Smooth muscle cell (in vitro differentiated cells): ENCODE results near the gene FBXO34. TPM values are rescaled to one million over a fixed set of nuclear protein-coding genes. Genes with fewer than 3 reads are reported as not detected.

ENCODE experiments used
- DNase-seq: peaks from one replicate; lab custom pipeline; 2025; ENCODE audit not compliant: unreplicated experiment; lab: John Stamatoyannopoulos, UW
- H2AFZ ChIP-seq: fragments of 200-600 bp; sonication (generic); 2 replicates; pipeline ENCODE4 v1.6.0; 2016; ENCODE audit warnings: antibody characterized with exemption, low read depth, mild to moderate bottlenecking
- H3F3A ChIP-seq: fragments of 200-600 bp; sonication (generic); 2 replicates; pipeline ENCODE4 v1.6.0; 2017; ENCODE audit warnings: antibody characterized with exemption, low read depth
- H3K27ac ChIP-seq: fragments of 200-600 bp; sonication (generic); 2 replicates; pipeline ENCODE4 v1.5.1; 2016; ENCODE audit warnings: low read depth, mild to moderate bottlenecking
- H3K27me3 ChIP-seq: fragments of 200-600 bp; sonication (generic); 2 replicates; pipeline ENCODE4 v1.6.1; 2016; ENCODE audit warnings: low read depth, mild to moderate bottlenecking
- H3K36me3 ChIP-seq: fragments of 200-600 bp; sonication (generic); 2 replicates; pipeline ENCODE4 v1.5.1; 2016; ENCODE audit warnings: low read depth
- H3K4me1 ChIP-seq: fragments of 200-600 bp; sonication (generic); 2 replicates; pipeline ENCODE4 v1.5.1; 2016; ENCODE audit warnings: low read depth
- H3K4me2 ChIP-seq: fragments of 200-600 bp; sonication (generic); 2 replicates; pipeline ENCODE4 v1.6.0; 2016; ENCODE audit warnings: mild to moderate bottlenecking
- H3K4me3 ChIP-seq: fragments of 200-600 bp; sonication (generic); 2 replicates; pipeline ENCODE4 v1.5.1; 2016; ENCODE audit warnings: mild to moderate bottlenecking
- H3K79me2 ChIP-seq: fragments of 200-600 bp; sonication (generic); 2 replicates; pipeline ENCODE4 v1.6.0; 2016; ENCODE audit warnings: low read depth, mild to moderate bottlenecking
- H3K9ac ChIP-seq: fragments of 200-600 bp; sonication (generic); 2 replicates; pipeline ENCODE4 v1.6.0; 2016; ENCODE audit warnings: low read depth
- H3K9me3 ChIP-seq: fragments of 200-600 bp; sonication (generic); replicated peaks from 2 replicates; pipeline ENCODE4 v1.5.1; 2016; ENCODE audit warnings: low read depth
- H4K20me1 ChIP-seq: fragments of 200-600 bp; sonication (generic); 2 replicates; pipeline ENCODE4 v1.6.0; 2016; ENCODE audit warnings: low read depth
- WGBS: methylation state at CpG from one replicate; pipeline ENCODE4 v1.1.7; 2016; ENCODE audit warnings: low lambda C conversion rate; 5-methylcytosine and 5-hydroxymethylcytosine counted together
- polyA plus RNA-seq: library from polyadenylated mRNA; unstranded; fragments of >200 nt; fragmentation: Nextera tagmentation; extraction: Ambion mirVana; gene quantifications from 2 replicates; pipeline ENCODE4 v1.2.1, GENCODE V29; 2016
- total RNA-seq: library from RNA; depleted of rRNA; stranded (reverse); fragments of >200 nt; gene quantifications from 2 replicates; pipeline ENCODE4 v1.2.3, GENCODE V29; 2014
- TF ChIP-seq, protein P1 (sequence below): fragments of 200-600 bp; sonication (generic); IDR thresholded peaks from 2 replicates; pipeline ENCODE4 v1.5.1; 2017; ENCODE audit warnings: borderline replicate concordance, mild to moderate bottlenecking, antibody characterized with exemption; ENCODE audit not compliant: insufficient read depth, poor library complexity, severe bottlenecking

FBXO34 gene
- total and polyA plus RNA-seq, 2 experiments from 2014 or later, result 17.4 to 23.9 TPM

DNA sequence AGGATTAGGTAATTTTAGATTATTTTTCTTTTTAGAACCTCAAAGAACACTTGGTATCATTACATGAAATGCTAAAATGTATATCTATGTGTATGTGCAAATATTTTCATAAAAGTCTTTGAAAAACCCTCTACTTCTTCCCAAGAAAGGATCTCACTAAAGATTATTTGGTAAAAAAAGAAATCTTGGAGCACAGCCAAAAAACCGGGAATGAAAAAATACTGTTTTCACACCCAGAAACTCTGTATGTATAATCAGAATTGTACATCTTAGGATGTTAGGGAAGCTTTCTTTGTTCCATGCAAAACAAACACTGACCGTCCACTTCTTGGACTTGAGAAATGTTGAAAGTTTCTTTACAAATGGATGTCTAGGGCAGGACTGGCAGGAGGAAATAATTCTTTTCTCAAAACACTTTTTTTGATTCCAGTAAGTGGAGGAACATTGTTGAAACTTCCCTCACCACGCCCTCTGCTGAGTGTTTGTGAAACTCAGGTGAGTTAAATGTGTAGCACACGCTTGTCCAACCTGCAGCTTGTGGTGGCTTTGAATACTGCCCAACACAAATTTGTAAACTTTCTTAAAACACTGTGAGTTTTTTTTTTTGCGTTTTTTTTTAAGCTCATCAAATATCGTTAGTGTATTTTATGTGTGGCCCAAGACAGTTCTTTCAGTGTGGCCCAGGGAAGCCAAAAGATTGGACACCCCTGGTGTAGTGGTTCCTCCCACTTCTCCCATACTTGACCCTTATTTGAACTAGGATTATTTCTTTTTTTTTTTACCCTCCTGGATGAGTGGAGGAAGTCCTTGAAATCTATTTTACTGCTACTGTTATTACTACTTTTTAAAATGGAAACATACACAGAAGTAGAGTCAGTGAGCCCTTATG lies 26.6 kb downstream of the FBXO34 start:
- Histone ChIP-seq H3K4me3 (no peak overlapping the region), H3K4me1 (peaks cover 16% of the 10 kb centered on the region), H3K4me2 (no peak overlapping the region), H3K36me3 (no peaks in the 10 kb centered on the region), H3K27me3 (no peaks in the 10 kb centered on the region), H3K79me2 (peaks cover 74% of the 10 kb centered on the region), H3K27ac (no peak overlapping the region), H3K9me3 (no peaks in the 10 kb centered on the region), H3F3A (peaks cover 7% of the 10 kb centered on the region), H4K20me1 (peaks cover 98% of the 10 kb centered on the region), H3K9ac (no peak overlapping the region), H2AFZ (no peak overlapping the region)
- DNase-seq, result no peak
- 91% methylated on average over 6 of the region's 6 CpGs for WGBS
- TF ChIP-seq, protein P1, sequence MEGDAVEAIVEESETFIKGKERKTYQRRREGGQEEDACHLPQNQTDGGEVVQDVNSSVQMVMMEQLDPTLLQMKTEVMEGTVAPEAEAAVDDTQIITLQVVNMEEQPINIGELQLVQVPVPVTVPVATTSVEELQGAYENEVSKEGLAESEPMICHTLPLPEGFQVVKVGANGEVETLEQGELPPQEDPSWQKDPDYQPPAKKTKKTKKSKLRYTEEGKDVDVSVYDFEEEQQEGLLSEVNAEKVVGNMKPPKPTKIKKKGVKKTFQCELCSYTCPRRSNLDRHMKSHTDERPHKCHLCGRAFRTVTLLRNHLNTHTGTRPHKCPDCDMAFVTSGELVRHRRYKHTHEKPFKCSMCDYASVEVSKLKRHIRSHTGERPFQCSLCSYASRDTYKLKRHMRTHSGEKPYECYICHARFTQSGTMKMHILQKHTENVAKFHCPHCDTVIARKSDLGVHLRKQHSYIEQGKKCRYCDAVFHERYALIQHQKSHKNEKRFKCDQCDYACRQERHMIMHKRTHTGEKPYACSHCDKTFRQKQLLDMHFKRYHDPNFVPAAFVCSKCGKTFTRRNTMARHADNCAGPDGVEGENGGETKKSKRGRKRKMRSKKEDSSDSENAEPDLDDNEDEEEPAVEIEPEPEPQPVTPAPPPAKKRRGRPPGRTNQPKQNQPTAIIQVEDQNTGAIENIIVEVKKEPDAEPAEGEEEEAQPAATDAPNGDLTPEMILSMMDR, result no peak

DNA sequence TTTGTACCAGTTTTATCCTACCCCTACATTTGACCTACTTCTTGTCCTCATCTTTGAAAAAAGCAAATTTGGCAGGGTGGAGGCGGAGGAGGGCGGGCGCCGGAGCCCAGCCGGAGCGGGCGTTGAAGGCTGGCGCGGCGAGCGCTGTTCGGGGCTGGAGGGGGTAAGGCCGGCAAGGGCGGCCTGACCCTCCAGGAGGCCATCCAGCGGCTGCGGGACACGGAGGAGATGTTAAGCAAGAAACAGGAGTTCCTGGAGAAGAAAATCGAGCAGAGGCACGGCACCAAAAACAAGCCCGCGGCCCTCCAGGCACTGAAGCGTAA lies 27.2 kb downstream of the FBXO34 start:
- Histone ChIP-seq H3K9ac (no peak overlapping the region), H3K4me2 (no peak overlapping the region), H3K36me3 (no peaks in the 10 kb centered on the region), H3K4me1 (peaks cover 20% of the 10 kb centered on the region), H2AFZ (no peak overlapping the region), H3K27ac (no peak overlapping the region), H4K20me1 (peaks cover 98% of the 10 kb centered on the region), H3K4me3 (no peak overlapping the region), H3F3A (peaks cover 7% of the 10 kb centered on the region), H3K27me3 (no peaks in the 10 kb centered on the region), H3K9me3 (no peaks in the 10 kb centered on the region), H3K79me2 (peaks cover 74% of the 10 kb centered on the region)
- over 99% methylated on average over 22 of the region's 22 CpGs for WGBS
- TF ChIP-seq, protein P1, result no peak
- DNase-seq, result no peak

DNA sequence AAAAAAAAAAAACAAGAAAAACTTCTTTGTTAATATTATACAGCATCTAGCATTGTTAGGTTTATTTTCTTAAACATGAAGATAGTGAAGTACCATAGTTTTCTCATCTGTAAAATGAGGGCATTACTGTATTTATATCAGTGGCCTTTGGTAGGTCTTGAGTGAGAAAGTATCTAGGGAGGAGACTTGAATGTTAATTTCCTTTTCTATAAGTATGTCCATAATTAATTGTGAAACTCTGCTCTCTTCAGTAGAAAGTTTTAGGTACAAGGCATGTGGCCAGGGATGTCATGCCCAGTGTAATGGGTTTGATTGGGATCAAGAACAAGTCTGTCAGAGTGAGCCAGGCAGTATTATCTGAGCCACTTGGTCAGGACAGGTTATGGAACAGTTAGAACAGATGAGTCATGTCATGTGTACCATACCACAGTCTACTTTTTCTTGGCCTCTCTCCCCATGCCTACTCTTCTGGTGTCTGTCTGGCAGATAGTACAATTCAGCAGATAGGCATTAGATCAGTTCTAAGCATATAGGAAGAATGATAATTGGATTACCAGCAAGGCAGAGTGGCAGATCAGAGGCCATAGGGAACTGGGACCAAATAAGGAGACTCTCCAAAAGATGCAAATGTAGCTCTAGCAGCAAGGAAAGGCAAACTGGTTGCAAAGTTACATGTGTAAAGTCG lies 30.4 kb downstream of the FBXO34 start:
- H3K79me2 ChIP-seq, result peaks cover 76% of the 10 kb centered on the region
- H3F3A ChIP-seq, result peaks cover 7% of the 10 kb centered on the region
- H3K9me3 ChIP-seq, result no peaks in the 10 kb centered on the region
- WGBS, result 81% methylated on average over 1 of the region's 1 CpG
- peaks cover 98% of the 10 kb centered on the region for H4K20me1 ChIP-seq
- no peak overlapping the region for H2AFZ ChIP-seq
- H3K9ac ChIP-seq, result no peak overlapping the region
- no peaks in the 10 kb centered on the region for H3K27me3 ChIP-seq
- peak overlapping the region; percentile 63 for H3K4me2 ChIP-seq
- TF ChIP-seq, protein P1, result no peak
- H3K4me1 ChIP-seq, result peaks cover 23% of the 10 kb centered on the region
- no peak for DNase-seq
- H3K4me3 ChIP-seq, result no peak overlapping the region
- no peaks in the 10 kb centered on the region for H3K36me3 ChIP-seq
- H3K27ac ChIP-seq, result peak overlapping the region; percentile 60
